HG03103 (cell line): ENCODE data around the gene ADAMTS18.
A peak's percentile ranks its signal among the peaks of the same experiment; 100 is the strongest.

Experiments used
- ATAC-seq: cut with Tn5 transposase; IDR thresholded peaks from one replicate; pipeline ENCODE4 v1.9.1; 2021; ENCODE audit warnings: low read depth; ENCODE audit not compliant: unreplicated experiment

Gene ADAMTS18

GRCh38 chr16:77236063-77236511 is 198.7 kb downstream of the ADAMTS18 start:
- peak; percentile 98 for ATAC-seq

- ATAC-seq = no peak
Observed at GRCh38 chr16:77234611-77235010, 200.2 kb downstream of the ADAMTS18 start.

GRCh38 chr16:77233799-77234519 is 200.9 kb downstream of the ADAMTS18 start:
- no peak for ATAC-seq
